Limb (tissue), 2 donors: ENCODE results near the gene CFAP54.

Source experiments
- DNase-seq, 2 donors: peaks; one replicate each; pipeline ENCODE4 v3.0.0-alpha.2; 2016; ENCODE audit errors: extremely low spot score in 2 of 2

Gene CFAP54

DNA sequence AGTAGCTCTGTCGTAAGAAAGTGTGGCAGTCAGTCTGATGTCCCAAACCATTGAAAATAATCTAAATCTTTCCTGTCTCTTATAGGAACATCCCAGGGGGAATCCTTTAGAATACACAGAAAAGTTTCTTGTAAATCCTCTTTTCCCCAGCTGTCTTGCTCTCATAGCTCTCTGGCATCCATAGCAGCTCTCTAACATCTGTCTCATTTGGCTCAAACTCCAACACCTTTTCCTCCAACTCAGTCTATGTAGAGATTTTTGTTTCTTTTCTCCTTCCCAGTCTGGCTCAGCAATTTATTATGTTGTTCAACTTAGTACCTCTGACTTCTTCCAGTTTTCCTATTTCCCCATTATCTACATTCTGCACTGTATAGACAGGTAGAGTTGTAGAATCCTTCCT, 333.3 kb downstream of the CFAP54 start:
- no peak for DNase-seq

DNA sequence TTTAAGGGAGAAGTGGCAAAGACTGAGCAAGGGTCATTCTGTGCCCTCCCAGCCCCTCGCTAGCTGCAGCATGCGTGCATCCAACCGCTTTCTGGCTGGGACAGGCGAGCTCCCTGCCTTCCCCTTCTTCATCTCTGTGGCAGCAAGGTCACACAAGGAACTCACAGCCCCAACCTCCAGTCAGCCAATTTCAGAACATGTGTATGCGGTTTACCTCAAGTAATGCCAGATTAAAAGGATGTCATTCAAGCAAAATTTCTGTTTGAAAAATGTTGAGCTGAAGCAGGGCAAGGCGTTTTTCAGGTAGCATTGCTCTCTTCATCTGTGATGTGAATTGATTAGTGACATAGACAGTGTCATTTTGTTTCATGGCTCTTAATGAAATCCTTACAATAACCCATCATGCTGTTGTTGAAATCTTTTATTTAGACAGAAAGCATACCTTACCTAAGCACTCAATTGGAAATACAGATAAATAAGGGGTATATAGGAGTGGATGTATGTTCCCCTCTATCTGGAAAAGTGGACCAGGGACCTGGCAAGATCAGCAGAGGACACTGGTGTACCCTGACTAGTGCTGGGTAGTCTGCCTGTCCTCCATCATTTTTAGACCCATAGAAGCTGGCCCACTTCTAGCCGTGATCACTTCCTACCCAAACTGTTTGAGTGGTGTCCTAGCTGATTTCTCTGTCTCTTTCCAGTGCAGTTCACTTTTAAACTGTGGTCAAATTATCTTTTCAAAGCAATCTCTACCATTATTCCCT, 334.9 kb downstream of the CFAP54 start:
- DNase-seq = no peak

DNA sequence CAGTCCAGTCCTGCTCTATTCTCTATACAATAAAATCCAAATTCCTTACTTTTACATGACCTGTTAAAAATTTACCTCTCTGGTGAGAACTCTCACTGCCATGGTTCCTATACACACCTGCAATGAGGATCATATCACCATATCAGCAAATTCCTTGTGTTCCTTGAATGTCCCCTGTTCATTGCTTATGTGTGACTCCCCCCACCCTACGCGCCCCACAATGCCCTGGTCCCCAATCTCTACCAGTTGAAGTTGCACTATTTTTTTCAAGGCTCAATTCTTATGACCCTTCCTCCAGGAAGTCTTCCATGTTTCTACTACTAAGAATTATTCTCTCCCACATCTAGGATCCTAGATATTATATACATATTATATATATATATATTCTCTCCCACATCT, 335.5 kb downstream of the CFAP54 start:
- DNase-seq = no peak

DNA sequence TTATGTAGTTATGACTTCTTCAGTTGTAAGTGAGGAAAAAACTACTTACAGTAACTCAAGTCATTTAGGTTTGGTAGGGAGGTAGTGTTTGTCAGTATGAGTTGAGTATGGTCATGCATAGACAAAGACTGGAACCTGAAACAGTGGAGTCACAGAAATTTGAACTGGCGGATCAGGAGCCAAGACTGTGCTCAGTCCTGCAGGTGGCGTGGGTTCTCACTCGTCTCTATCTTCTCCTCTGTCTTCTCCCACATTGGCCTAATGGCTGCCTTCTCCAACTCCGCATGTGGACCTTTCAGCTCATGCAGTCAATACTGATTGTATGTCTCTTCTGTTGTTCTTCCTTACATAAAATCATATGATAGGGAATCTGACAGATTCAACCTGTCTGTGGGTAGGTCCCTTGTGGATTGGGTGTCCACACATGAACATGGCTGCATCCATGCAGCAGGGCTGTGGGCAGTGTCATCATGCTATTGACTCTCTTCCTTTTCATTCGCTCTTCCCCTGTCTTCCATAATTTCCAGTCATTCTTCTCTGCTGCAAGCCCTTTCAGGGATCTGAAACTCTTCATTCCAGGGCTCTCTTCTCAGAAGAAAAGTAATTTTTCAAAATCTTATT, 338.9 kb downstream of the CFAP54 start:
- DNase-seq = no peak

DNA sequence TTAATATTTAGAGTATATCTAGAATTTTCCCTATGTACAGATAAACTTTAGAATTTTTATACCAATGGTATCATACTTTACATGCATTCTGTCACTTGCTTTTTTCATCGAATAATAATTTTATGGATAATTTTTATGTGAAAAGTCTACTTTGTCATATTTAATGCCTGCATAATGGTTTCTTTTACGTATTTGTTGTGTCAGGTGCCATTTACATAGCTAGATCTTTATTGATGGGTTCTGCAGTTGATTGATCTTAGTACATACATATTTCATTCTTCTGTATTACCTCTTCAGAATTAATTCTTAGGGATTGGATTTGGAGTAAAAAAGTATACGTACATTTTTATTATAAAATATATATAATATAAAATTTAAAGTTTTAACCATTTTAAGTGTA, 340.0 kb downstream of the CFAP54 start:
- no peak for DNase-seq

DNA sequence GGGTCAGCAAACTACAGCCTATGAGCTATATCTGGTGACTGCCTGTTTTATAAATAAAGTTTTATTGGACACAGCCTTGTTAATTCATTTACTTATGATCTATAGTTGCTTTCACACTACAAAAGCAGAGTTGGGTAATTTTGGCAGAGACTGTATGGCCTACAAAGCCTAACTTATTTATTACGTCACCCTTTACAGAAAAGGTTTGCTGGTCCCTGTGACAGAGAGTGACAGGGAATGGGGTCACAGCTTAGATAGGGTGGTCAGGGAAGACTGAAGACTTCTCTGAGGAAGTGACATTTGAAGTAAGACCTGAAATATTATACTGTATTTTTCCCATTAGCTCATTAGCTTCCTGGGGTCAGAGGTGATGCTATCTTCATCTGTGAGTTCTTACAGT, 342.0 kb downstream of the CFAP54 start:
- DNase-seq = no peak

DNA sequence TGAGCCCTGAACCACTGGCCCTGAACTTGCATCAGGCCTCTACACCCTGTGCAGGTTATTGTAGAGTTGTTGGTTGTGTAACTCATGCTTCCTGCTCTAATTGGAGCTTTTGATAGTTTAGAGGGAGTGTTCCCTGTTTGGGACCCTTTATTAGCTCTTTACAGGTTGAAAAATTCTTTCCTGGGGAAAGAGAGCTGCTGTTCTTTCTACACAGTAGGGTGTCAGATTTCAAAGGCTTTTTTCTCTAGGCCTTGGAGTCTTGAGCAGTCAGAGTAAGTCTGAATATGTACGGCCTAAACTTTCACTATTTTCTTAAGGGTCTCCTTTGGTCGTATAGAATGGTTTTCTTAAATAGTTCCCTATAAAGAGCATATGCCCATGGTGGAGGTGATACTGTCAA, 356.9 kb downstream of the CFAP54 start:
- no peak for DNase-seq

DNA sequence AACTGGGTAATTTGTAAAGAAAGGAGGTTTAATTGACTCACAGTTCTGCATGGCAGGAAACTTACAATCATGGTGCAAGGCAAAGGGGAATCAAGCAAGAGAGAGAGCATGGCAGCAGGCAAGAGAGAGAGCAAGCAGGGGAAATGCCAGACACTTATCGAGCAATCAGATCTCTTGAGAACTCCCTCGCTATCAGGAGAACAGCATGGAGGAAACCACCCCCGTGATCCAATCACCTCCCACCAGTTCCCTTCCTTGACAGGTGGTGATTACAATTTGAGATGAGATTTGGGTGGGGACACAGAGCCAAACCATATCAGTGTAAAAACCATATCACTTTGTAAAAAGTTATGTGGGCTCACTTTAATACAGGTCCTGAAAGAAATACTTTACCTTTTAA, 361.3 kb downstream of the CFAP54 start:
- no peak for DNase-seq

DNA sequence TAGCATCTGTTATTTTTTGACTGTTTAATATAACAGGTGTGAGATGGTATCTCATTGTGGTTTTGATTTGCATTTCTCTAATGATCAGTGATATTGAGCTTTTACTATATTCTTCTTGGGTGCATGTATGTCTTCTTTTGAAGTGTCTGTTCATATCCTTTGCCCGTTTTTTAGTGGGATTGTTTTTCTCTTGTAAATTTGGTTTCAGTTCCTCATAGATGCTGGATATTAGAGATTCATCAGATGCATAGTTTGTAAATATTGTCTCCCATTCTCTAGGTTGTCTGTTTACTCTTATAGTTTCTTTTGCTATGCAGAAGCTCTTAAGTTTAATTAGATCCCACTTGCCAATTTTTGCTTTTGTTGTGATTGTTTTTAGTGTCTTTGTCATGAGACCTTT, 368.8 kb downstream of the CFAP54 start:
- DNase-seq = no peak

DNA sequence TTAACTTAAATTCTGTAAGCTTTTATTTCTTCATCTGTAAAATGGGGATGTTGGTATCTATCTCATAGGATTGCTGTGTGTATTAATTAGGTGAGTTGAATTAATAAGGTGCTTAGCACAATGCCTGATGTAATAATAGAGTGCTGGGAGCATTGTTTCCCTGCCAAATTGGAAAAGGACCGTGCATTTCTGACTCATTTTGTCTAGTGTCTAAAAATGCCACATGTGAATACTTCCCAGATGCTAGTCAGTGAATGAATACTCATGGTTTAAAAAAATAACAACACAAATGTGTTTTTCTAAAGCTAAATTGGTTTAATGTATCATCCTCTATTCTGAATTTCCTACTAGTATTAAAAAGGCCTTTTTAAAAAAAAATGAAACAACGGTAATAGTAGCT, 372.3 kb downstream of the CFAP54 start:
- DNase-seq = no peak

DNA sequence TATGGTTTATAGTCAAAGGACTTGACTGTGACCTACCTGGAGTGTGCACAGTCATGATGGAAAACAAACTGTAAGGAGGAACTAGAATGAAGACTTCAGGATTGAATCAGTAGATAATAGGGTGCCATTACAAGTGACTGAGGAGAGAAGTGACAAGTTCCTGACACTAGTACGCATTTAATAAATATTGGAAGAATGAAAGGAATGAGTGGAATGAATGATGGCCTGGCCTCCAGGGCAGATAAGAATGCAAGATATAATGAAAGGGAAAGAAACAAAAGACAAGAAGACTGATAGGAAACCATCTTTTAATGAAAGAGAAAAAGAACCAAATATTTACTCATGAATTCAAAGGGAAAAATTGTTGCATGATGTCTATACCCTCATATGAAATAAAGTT, 372.9 kb downstream of the CFAP54 start:
- no peak for DNase-seq

DNA sequence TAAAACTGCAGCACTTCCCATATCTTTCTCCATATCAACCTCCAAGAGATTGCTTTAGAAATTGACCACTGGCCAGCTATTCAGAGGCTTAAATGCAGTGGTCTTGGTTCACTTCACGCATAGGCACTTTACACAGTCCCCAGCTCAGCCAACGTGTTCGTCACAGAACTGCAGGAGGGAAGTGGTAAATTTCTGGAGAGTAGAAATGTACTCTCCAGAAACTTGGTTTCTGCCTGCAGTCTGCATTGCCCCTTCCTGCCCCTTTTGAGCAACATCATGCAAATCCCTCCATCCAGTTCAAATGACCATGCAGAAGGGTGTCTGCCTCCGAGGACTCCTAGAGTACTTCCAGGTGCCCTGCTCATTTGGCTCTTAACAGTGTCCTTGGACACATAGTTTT, 375.0 kb downstream of the CFAP54 start:
- no peak for DNase-seq

DNA sequence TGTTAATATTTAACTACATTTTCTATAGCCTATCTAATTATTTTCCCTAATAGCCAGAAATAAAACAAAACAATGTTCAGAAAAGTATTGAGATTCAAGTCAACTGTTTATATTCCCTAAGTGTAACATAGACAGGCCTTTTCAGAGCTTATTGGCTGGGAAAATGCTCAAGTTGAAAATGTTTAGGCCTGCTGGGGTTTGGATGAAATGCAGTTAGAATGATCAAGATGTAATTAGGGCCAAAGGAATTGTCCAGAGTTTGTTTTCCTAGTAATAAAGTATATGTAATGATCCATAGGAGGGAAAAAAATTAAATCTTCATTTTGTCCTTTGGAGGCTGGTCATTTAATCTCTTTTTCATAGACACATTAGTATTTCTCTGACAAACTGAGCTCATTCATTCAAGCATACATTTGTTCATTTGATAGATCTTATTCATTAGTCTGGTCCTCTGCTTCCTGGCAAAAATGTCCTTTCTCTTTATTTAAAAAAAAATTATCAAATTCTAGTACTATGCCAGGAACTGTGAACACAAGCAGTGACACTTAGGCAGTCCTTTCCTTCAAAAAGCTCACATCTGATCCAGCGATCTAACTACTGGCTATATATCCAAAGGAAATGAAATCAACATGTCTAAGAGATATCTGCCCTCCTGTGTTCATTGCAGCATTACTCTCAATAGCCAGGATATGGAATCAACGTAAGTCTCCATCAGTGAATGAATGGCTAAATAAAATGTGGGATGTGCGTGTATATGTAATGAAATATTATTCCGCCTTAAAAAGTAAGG, 377.6 kb downstream of the CFAP54 start:
- DNase-seq = no peak

DNA sequence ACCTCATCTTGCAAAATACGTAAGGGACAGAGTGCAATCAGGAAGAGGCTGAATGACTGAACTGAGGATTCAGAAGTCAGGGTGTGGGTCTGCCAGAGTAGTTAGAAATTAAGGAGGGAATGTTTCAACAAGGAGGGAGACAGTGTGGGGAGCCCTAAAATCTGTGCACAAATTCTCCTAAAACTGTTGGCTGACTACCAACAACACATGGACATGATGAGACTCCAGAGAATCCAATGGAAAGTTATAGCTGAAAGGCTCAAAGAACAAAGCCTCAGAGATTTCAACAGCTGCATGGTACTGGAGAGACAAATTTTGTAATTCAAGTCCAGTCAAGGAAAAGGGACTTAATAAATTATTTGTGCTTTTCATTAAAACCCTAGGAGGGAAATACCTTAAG, 381.6 kb downstream of the CFAP54 start:
- no peak for DNase-seq

DNA sequence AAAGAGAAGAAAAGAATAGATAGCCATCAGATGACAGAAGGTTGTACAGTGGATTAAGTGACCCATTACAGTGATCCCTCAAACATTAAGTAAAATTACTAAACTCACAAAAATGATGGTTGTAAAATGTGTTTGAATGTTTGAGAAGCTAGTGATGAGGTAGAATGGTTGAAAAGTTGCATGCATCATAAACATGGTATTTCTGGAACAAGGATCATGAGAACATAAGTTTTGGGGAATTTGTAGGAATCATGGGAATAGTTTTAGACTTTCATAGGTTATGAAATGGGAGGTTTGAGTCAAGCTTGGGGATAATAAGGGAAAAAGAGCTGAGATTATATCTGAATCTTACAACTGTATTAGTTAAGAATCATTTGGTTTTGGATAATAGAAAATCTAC, 383.6 kb downstream of the CFAP54 start:
- no peak for DNase-seq

DNA sequence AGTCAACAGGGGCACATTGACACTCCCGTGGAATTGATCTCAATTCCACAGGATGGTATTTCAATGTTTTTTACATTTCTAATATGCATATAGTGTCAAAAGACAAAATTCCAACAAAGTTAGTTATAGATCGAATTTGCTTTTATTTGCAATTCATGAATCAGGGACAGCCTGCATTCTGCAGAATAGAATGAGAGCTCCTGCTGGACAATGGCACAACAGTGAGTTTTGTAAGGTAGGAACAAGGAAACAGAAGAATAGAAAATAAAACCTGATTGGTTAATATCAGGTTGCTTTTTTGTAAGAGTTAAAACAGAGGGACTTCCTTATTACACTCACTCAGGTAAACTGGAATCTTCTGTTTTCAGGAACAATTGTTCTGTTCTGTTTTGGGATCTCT, 384.8 kb downstream of the CFAP54 start:
- no peak for DNase-seq

DNA sequence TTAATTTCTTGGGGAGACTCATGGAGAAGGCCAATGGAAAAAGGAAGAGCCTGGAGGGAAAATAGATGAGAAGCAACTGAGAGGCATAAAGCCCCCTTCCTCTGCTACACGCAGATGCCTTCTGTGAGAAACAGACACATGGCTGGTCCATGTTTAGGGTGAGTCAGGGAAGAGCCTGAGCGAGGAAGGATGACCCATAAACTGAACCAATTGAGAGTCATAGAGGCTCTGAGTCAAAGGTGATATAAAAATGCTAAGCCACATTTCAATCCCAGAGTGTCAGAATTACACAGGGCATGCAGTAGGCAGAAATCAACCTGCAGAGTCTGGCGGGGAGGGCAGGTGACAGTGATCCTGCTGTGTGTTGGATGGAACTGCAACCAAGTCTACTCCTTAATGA, 387.6 kb downstream of the CFAP54 start:
- DNase-seq = no peak

DNA sequence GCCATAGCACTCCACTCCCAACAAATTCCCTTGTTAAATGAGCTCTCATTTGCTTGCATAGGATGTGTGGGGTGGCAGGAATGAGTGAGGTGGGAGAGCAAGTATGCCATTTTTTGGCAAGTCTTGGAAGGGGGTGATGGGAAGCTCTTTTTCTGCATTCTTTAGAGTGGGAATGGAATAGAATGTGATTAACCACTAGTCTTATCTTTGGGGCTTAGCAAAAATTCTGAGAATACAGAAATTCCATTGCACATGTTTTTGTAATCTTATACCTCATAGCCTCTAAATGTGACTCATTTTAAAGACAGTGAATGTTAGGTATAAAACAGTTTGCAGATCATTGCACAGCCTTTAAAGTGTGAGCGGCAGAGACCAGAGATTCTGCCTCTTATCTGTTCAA, 389.3 kb downstream of the CFAP54 start:
- no peak for DNase-seq

DNA sequence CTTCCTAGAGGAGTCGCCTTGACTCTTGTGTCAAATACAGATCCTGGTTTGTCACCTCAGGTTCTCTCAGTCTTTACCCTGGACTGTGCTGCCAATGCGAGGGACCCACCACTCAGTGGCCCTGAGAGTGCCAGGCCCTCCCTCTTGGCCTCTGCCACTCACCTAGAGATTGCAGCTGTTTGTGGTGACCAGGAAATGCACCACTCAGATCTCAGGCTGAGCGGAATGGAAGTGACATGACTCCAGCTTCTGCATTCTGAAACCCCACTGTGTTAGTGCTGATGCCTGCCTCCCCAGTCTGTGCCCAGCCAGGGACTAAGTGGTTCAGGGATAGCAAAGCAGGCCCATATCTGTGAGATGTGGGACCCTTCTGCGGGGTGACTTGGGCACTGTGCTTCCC, 389.9 kb downstream of the CFAP54 start:
- no peak for DNase-seq

DNA sequence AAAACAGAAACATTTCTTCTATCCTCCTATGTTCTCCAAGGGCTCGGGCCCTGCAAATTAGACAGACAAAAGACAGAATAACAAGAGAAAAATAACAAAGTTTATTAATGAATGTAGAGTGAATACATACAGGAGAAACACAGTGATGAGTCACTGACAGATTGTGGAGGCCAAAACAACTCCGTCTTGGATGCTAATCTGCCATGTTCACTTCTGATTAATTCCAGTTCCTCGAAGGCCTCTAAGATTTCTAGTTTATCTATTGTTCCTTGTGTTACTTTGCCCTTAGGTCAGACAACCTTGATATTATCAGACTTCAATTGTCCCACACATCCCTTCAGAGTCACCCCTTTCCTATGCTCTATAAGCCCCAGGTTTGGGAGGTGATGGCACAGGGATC, 390.8 kb downstream of the CFAP54 start:
- no peak for DNase-seq

DNA sequence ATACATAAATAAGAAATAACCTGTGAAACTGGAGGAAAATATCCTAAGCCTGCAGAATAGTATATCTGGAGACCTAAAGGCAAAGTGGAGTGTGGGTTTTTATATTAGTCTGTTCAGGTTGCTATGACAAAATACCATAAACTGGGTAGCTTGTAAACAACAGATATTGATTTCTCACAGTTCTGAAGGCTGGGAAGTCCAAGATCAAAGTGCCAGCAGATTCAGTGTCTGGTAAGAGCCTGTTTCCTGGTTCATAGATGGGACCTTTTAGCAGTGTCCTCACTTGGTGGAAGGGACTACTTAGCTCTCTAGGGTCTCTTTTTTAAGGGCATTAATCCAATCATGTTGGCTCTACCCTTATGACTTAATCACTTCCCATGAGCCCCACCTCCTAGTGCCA, 392.2 kb downstream of the CFAP54 start:
- no peak for DNase-seq

DNA sequence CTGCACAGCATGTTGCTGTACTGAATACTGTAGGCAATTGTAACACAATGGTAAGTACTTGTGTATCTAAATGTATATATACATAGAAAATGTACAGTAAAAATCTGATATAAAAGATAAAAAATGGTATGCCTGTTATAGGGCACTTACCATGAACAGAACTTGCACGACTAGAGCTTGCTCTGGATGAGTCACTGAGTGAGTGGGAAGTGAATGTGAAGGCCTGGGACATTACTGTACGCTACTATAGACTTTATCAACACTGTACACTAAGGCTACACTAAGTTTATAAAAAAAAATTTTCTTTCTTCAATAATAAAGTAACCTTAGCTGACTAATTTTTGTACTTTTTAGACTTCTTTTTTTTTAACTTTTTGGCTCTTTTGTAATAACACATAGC, 393.5 kb downstream of the CFAP54 start:
- DNase-seq = no peak

DNA sequence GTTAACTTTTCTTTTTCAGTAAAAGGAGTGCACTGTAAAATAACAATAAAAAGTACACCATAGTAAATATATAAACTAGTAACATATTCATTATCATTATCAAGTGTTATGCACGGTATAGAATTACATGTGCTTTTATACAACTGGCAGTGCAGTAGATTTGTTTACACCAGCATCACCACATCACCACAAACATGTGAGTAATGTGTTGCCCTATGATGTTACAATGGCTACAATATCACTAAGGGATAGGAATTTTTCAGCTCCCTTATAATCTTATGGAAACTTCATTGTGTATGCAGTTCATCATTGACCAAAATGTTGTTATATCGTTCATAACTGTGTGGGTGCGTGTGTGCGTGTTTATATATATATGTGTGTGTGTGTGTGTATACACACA, 394.2 kb downstream of the CFAP54 start:
- DNase-seq = no peak
